Measurements from ENCODE around the gene ETAA1. TPM values are rescaled to one million over a fixed set of nuclear protein-coding genes. Genes with fewer than 3 reads are reported as not detected.
A peak's percentile ranks its signal among the peaks of the same experiment; 100 is the strongest.

Gene ETAA1
- total and polyA plus RNA-seq, 2 of the 13 experiments (the other 11 are each of a cell fraction or from before 2014, with no cell fraction given): 9.1 to 16.2 TPM

DNA sequence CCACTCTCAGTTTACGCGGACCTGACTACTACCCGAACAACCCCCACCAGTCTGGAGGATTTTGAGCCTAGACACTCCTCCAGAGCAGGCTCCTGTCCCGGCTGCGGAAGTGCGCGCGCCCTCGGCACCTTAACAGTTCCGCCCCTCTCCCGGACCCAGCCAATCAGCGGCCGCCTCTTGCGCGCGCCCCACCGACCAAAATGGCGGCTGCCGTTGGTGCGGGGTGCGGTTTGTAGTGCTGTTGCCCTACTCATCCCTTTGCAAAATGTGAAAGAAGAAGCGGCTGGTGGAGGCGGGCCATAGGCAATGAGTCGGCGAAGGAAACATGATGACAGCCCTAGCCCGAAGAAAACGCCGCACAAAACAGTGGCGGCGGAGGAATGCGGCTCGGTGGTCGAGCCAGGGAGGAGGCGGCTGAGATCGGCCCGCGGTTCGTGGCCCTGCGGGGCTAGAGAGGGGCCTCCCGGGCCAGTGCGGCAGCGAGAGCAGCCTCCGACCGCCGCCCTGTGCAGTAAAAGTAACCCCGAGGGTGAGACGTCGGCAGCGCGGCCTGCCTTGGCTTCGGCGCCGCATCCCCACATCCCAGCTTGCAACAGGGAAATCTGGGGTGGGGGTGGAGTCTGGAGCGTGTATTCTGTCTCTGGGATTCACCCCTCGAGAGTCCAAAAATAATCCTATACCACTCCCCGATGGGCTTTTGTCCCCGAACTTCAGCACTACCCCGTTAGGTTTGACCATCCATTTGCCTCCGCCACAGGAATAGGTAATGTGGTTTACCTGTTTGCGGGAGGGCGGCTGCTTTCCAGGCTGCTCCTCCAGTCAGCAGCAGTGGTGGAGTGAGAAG, at the start of gene ETAA1 (continued):
- TF ChIP-seq KAT7 (CRISPR knock-in tag; IDR thresholded peaks at IDR 0.05; ENCODE audit: borderline replicate concordance) (peak; percentile 88; the same call in 1 of the 2 replicates), KDM1A (CRISPR knock-in tag; IDR thresholded peaks at IDR 0.05) (no peak), PAWR (CRISPR knock-in tag; IDR thresholded peaks at IDR 0.05; ENCODE audit: borderline replicate concordance) (no peak), ZBTB3 (CRISPR knock-in tag; IDR thresholded peaks at IDR 0.05; ENCODE audit: borderline replicate concordance, low read depth) (no peak), EHMT2 (IDR thresholded peaks at IDR 0.05; ENCODE audit: borderline replicate concordance, low read depth, low read length) (peak; percentile 87), PRMT3 (CRISPR knock-in tag; IDR thresholded peaks at IDR 0.05; ENCODE audit: borderline replicate concordance, low read depth) (no peak)
- TF ChIP-seq, protein P1, sequence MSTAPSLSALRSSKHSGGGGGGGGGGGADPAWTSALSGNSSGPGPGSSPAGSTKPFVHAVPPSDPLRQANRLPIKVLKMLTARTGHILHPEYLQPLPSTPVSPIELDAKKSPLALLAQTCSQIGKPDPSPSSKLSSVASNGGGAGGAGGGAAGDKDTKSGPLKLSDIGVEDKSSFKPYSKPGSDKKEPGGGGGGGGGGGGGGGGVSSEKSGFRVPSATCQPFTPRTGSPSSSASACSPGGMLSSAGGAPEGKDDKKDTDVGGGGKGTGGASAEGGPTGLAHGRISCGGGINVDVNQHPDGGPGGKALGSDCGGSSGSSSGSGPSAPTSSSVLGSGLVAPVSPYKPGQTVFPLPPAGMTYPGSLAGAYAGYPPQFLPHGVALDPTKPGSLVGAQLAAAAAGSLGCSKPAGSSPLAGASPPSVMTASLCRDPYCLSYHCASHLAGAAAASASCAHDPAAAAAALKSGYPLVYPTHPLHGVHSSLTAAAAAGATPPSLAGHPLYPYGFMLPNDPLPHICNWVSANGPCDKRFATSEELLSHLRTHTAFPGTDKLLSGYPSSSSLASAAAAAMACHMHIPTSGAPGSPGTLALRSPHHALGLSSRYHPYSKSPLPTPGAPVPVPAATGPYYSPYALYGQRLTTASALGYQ (CRISPR knock-in tag; IDR thresholded peaks at IDR 0.05): no peak
- TF ChIP-seq, protein P2, sequence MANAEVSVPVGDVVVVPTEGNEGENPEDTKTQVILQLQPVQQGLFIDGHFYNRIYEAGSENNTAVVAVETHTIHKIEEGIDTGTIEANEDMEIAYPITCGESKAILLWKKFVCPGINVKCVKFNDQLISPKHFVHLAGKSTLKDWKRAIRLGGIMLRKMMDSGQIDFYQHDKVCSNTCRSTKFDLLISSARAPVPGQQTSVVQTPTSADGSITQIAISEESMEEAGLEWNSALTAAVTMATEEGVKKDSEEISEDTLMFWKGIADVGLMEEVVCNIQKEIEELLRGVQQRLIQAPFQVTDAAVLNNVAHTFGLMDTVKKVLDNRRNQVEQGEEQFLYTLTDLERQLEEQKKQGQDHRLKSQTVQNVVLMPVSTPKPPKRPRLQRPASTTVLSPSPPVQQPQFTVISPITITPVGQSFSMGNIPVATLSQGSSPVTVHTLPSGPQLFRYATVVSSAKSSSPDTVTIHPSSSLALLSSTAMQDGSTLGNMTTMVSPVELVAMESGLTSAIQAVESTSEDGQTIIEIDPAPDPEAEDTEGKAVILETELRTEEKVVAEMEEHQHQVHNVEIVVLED (CRISPR knock-in tag; IDR thresholded peaks at IDR 0.05; ENCODE audit: borderline replicate concordance): peak; percentile 68; the same call in 1 of the 2 replicates

Measured in HepG2 (cell line).